ENCODE measurements around the gene RTN4RL1.
A peak's percentile ranks its signal among the peaks of the same experiment; 100 is the strongest.

RTN4RL1 gene

GRCh38 chr17:1945621-1946020 lies 79.5 kb downstream of the RTN4RL1 start:
- no peak for DNase-seq

DNA sequence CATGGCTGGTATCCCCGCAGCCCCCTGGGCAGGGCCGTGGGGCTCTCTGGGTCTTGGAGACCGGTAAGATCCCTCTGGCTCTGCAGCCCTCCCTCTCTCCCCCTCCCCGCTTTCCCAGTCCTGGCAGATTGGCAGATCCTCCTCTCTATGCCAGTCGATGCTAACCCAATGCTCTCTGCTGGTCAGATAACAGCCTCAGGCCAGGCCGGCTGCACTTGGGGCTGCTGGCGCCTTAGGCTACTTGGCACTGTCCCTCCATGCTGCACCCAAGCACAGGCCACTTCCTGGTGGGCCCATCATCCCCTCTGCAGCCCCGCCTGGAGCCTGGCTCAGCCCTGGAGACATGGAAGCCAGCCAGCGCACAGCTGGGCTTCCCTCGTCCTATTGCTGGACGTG lies 81.7 kb downstream of the RTN4RL1 start:
- no peak for DNase-seq

- DNase-seq: no peak
These were observed 82.3 kb downstream of the RTN4RL1 start for GRCh38 chr17:1942666-1943435.

- DNase-seq: no peak
These were observed 83.1 kb downstream of the RTN4RL1 start for GRCh38 chr17:1942066-1942365.

GRCh38 chr17:1941272-1942065 lies 83.7 kb downstream of the RTN4RL1 start:
- no peak for DNase-seq

- DNase-seq: no peak
These were observed 84.3 kb downstream of the RTN4RL1 start for GRCh38 chr17:1940810-1941185.

DNA sequence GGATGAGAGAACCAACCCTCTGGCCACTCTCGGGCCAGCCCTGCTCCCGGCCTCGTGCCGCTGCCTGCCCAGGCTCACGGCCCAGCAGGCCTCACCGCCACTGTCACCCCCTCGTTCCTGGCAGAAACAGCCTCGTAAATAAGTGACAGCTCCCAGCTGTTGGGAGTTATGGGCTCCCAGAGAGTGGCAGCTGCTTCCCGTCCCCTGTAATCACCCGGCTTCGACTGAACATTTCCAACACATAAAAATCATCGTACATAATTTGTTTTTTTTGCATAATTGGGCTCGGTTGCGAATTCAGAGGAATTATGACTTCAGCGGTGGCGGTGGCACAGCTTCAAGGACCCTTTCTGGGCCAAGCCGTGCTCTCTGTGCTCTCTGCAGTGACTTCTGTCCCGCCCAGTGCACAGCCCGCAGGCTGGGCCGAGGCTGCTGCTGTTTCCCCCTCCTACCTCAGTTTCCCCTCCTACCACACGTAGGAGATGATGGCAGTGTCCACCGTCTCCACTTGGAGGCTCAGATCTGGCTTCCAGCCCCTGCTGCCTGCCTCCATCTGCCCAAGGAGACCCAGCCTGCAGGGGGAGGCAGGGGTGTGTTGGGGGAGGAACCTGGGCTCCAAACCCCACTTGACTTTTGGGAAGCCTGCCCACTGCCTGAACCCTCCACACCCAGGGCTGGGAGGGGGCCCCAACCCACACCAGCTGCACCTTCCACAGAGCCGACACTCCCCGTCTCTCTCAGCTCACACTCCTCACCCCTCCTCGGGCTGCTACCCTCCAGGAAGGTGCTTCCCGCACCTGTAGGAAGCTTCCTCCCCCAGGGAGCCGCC lies 84.9 kb downstream of the RTN4RL1 start:
- DNase-seq: no peak

DNA sequence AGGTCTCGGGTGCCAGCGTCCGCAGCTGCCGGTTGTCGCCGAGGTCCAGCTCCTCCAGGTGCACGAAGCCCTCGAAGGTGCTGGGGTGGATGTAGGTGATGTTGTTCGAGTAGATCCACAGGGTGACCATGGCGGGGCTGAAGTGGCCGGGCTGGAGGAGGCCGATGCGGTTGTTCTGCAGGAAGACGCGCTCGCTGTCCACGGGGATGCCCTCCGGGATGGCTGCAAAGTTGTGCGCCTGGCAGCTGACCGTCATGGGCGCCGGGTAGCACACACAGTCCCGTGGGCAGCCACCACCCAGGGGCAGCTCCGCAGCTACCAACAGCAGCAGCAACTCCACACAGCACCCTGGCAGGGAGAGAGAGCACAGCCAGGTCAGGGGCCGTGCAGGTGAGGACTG lies 87.7 kb downstream of the RTN4RL1 start:
- no peak for DNase-seq

GRCh38 chr17:1936766-1937165 lies 88.4 kb downstream of the RTN4RL1 start:
- DNase-seq: no peak

GRCh38 chr17:1934901-1935300 lies 90.2 kb downstream of the RTN4RL1 start:
- no peak for DNase-seq

GRCh38 chr17:1933875-1934715 lies 91.0 kb downstream of the RTN4RL1 start:
- DNase-seq: no peak

GRCh38 chr17:1931844-1932579 lies 93.1 kb downstream of the RTN4RL1 start:
- DNase-seq: peak; percentile 11

GRCh38 chr17:1930337-1930645 lies 94.8 kb downstream of the RTN4RL1 start:
- no peak for DNase-seq

GRCh38 chr17:1928976-1929375 lies 96.2 kb downstream of the RTN4RL1 start:
- DNase-seq: no peak

DNA sequence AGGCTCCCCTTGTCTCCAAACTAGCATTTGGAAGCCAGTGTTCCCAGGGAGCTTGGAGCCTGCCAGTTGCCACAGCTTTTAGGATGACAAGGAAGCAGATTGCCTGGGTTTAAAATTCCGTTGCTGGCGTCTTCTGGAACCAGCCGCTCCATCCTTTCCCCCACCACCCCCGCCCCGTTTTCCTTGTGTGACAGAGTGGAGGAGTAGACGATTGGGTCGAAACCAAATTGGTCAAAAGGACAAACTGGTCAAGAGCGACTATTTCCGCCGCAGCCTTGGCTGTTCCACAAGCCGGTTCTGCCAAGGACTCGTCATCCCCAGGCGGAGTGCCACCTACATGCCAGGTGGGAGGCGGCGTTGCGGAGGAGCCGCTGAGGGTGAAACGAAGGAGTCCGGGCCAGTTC lies 104.2 kb downstream of the RTN4RL1 start:
- no peak for DNase-seq

DNA sequence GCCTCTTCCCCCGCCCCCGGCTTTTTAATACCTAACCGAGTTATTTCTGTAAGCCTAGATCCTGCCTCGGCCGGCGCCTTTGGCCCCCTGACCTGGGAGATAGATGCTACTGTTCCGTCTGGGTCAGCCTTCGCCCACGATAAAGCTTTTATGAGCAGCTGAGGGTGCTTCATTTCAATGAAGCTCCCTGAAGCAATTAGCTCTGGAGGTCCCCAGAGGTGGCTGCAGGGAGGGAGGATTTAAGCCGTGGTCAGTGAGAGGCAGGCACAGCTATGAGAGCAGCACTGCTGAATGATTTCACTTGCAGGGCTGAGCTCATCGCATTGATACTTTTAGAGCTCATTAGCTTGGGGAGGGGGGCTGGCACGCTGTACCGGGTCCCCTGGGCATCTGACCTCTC lies 105.9 kb downstream of the RTN4RL1 start:
- DNase-seq: no peak

DNA sequence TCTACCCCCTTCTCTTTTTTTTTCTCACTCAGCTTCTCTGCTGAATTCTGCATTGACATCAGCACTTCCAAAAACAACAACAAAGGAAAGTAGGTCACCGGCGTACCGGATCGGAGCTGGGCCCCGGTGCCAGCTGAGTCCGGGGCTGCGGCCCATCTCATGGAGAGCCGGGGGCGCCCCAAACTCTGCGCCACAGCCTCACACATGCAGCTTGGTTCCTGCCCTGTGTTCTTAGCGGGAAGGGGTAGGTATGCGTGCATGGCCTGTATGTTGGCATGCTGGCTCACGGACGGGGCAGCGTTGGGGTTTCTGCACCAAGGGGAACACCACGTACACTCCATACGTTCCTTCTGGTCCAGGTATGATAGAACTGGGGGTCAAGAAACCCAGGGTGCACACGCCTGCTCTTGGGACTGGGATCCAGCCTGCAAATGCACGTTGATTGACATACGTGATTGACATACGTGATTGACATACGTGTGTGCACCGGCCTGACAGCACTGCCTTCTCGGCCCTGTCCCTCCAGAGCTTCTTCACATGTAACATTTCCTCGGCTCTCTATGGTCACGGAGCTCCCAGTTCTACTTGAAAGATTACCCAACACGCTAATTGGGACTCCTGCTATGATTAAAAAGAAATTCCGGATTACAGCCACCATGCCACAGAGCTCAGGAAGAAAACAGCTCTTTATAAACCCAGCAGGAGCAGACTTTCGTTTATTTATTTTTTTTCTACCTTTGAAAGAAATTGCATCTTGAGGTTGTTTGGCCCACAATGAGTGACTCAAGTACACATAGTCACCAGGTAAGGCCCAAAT lies 106.6 kb downstream of the RTN4RL1 start:
- no peak for DNase-seq

- DNase-seq: no peak
These were observed 108.0 kb downstream of the RTN4RL1 start for GRCh38 chr17:1916963-1917715.

GRCh38 chr17:1916316-1916715 lies 108.8 kb downstream of the RTN4RL1 start:
- DNase-seq: no peak

DNA sequence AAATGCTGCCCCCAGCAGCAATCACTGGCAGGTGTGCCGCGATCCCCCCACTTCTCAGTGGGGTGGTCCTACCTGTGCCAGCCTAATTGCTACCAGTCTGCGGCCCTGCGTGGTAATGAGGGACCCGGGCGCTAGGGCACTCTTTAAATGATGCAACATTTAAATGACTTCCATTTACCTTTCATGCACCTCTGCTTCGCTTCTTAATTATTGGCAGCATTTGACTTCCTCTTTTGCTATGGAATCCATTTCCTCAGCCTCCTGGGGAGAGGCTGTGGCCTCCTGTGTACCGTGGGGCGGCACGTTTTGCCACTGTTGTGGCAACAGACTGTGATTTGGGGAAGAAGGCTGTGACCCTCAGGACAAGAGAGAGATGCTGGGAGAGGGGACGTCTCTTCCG lies 109.2 kb downstream of the RTN4RL1 start:
- no peak for DNase-seq

- no peak for DNase-seq
These were observed 110.5 kb downstream of the RTN4RL1 start for GRCh38 chr17:1914661-1915083.

Data from NCI-H774 (cell line).